HUES64 (cell line): ENCODE measurements around the gene CXCL3.

ENCODE experiments used
- H3K27ac ChIP-seq: 2 replicates; pipeline ENCODE4 v1.7.0; 2013; ENCODE audit warnings: low read depth, low read length, inconsistent platforms
- H3K27me3 ChIP-seq: 2 replicates; pipeline ENCODE4 v1.6.1; 2013; ENCODE audit warnings: mild to moderate bottlenecking, low read length; ENCODE audit not compliant: insufficient read depth
- H3K36me3 ChIP-seq: 2 replicates; pipeline ENCODE4 v1.6.1; 2013; ENCODE audit warnings: mild to moderate bottlenecking, low read length; ENCODE audit not compliant: insufficient read depth
- H3K4me1 ChIP-seq: 2 replicates; pipeline ENCODE4 v1.6.1; 2013; ENCODE audit warnings: mild to moderate bottlenecking, low read length, moderate library complexity; ENCODE audit not compliant: insufficient read depth
- H3K4me3 ChIP-seq: 2 replicates; pipeline ENCODE4 v1.5.1; 2013; ENCODE audit warnings: mild to moderate bottlenecking, low read length, moderate library complexity
- H3K9ac ChIP-seq: 2 replicates; pipeline ENCODE4 v1.6.1; 2013; ENCODE audit warnings: mild to moderate bottlenecking, low read depth, low read length
- H3K9me3 ChIP-seq: 2 replicates; pipeline ENCODE4 v1.6.1; 2013; ENCODE audit warnings: low read depth, low read length; ENCODE audit not compliant: insufficient read depth
- WGBS: fragments of 150-250, 120-280 bp; methylation state at CpG from one replicate; pipeline ENCODE4 v1.1.7; 2013; ENCODE audit warnings: missing lambda C conversion rate; 5-methylcytosine and 5-hydroxymethylcytosine counted together

Gene CXCL3

DNA sequence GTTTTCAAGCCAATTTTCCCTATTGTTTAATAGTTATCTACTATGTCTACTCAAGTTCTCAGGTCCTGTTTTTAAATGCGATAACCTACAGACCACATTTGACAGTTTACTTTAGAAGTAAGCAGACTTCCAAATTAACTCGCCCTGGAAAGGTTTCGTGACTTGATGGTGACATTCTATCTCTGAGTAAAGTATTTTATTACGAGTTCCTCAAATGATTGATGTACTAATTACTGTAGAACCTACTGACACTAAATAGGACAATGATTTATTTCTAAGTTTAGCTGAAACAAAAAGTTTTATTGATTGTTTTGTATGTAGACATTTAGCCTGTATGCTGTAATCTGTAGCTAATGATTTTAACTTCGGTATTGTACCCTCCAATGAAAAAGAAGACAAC is 48.6 kb downstream of the CXCL3 start:
- WGBS = 95% methylated on average over 4 of the region's 5 CpGs
- peaks cover 20% of the 10 kb centered on the region for H3K4me1 ChIP-seq
- H3K9me3 ChIP-seq = no peaks in the 10 kb centered on the region
- no peak overlapping the region for H3K9ac ChIP-seq
- no peaks in the 10 kb centered on the region for H3K36me3 ChIP-seq
- no peak overlapping the region for H3K4me3 ChIP-seq
- H3K27ac ChIP-seq = no peak overlapping the region
- H3K27me3 ChIP-seq = no peaks in the 10 kb centered on the region

DNA sequence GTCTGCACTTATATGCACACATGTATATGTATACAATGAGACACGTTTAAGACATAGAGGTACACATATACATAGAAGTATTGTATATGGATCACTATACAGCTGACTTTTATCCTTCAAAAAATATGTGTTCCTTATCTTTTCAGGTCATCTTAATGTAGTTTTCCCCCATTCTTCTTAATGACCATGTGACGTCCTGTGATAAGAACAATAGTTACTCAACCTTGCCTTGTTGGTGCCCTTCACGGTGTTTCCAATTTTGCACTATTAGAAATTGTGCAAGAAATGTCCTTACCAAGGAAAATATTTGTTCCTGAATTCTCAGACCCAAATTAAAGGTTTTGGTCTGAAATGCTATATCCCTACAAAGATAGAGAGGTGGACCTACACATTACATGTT is 49.5 kb downstream of the CXCL3 start:
- 95% methylated on average over 2 of the region's 3 CpGs for WGBS

DNA sequence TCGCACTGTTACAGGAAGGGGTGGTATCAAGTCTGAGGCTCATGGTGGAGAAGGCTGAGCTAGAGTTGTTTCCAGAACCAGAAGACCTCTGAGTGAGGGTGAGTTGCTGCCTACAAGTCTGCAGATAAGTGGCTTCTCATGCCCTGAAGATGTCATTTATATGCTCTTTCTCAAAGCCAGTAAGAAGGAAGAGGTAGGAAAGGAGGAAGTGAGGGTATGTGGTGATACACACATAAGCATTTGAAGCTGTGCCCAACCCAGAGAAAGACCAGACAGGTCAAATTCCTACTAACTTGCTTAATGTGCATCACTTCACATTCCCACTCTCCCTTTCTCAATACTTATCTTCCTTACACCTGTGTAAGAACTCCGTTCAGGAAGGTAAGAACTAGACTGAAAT is 50.4 kb downstream of the CXCL3 start, which contains the start of gene PPBP:
TSS of gene PPBP (minus strand) at position 130 of the 400 bp plus-strand sequence. CDS start at position 43, 87 bp downstream.
- Histone ChIP-seq H3K36me3 (no peaks in the 10 kb centered on the region), H3K4me3 (no peak within 1 kb of the TSS), H3K27me3 (no peaks in the 10 kb centered on the region), H3K27ac (no peak within 1 kb of the TSS), H3K4me1 (peaks cover 30% of the 10 kb centered on the region), H3K9me3 (no peaks in the 10 kb centered on the region), H3K9ac (no peak within 1 kb of the TSS)
- 98% methylated on average over 2 of the region's 2 CpGs for WGBS

More for the DNA sequence above, 49.5 kb downstream of the CXCL3 start:
- H3K9ac ChIP-seq = no peak overlapping the region
- H3K27me3 ChIP-seq = no peaks in the 10 kb centered on the region
- no peak overlapping the region for H3K27ac ChIP-seq
- peaks cover 29% of the 10 kb centered on the region for H3K4me1 ChIP-seq
- H3K36me3 ChIP-seq = no peaks in the 10 kb centered on the region
- no peaks in the 10 kb centered on the region for H3K9me3 ChIP-seq
- H3K4me3 ChIP-seq = no peak overlapping the region
